ENCODE results near the gene TATDN2.

DNA sequence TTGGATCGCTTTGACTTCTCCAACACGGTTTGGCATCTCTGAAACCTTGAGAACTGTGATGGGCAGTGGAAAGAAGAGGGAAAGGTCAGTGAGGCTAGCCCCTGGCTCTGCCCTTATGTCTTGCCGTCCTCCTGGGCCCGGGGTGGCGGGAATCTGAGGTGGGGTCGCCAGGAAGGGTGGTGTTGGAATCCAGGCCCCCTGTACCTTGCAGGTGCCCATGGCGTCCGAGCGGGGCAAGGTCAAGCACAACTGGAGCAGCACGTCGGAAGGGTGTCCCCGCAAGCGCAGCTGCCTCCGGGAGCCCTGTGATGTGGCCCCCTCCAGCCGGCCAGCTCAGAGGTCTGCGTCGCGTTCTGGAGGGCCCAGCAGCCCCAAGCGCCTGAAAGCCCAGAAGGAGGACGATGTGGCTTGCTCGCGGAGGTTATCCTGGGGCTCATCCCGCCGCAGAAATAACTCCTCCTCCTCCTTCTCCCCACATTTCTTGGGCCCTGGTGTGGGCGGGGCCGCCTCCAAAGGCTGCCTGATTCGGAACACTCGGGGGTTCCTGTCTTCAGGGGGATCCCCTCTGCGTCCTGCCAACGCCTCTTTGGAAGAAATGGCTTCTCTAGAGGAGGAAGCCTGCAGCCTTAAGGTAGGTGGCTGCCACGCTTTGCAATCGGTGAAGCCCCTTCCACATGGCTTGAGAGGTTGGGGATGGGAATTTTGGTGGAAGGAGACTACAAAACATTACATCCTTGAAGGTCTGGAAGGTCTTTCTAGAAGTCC, 907 bp downstream of the TATDN2 start:
- TF ChIP-seq EP300 (IDR thresholded peaks at IDR 0.05) (no peak), POLR2A (IDR thresholded peaks at IDR 0.05) (no peak), POLR2AphosphoS5 (IDR thresholded peaks at IDR 0.05) (no peak)
- TF ChIP-seq, protein P1, sequence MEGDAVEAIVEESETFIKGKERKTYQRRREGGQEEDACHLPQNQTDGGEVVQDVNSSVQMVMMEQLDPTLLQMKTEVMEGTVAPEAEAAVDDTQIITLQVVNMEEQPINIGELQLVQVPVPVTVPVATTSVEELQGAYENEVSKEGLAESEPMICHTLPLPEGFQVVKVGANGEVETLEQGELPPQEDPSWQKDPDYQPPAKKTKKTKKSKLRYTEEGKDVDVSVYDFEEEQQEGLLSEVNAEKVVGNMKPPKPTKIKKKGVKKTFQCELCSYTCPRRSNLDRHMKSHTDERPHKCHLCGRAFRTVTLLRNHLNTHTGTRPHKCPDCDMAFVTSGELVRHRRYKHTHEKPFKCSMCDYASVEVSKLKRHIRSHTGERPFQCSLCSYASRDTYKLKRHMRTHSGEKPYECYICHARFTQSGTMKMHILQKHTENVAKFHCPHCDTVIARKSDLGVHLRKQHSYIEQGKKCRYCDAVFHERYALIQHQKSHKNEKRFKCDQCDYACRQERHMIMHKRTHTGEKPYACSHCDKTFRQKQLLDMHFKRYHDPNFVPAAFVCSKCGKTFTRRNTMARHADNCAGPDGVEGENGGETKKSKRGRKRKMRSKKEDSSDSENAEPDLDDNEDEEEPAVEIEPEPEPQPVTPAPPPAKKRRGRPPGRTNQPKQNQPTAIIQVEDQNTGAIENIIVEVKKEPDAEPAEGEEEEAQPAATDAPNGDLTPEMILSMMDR (IDR thresholded peaks at IDR 0.05), result no peak
